Testis (tissue), 3 donors: Measurements from ENCODE around the gene TUBA3D. TPM values are rescaled to one million over a fixed set of nuclear protein-coding genes. Genes with fewer than 3 reads are reported as not detected.
"Not testable (repeated sequence)": the region's sequence is repeated elsewhere in the genome, so short reads cannot be mapped to it uniquely, and the experiment has no call there.

Experiments used
- DNase-seq: peaks from one replicate; pipeline ENCODE4 v3.0.0-alpha.2; 2019
- H3K27ac ChIP-seq, 2 donors: fragments of 200-600 bp; sonication (generic); one replicate each; pipeline ENCODE4 v1.5.1; 2019
- H3K27me3 ChIP-seq: fragments of 200-600 bp; sonication (generic); one replicate; pipeline ENCODE4 v1.5.1; 2019
- H3K36me3 ChIP-seq: fragments of 200-600 bp; sonication (generic); one replicate; pipeline ENCODE4 v1.5.1; 2017; ENCODE audit warnings: low read depth; ENCODE audit errors: missing control alignments
- H3K4me1 ChIP-seq: fragments of 200-600 bp; sonication (generic); one replicate; pipeline ENCODE4 v1.5.1; 2019
- H3K4me3 ChIP-seq, 2 donors: fragments of 200-600 bp; sonication (generic); one replicate each; pipeline ENCODE4 v1.5.1; 2017 to 2019
- H3K9me3 ChIP-seq: fragments of 200-600 bp; sonication (generic); one replicate; pipeline ENCODE4 v1.5.1; 2017
- CTCF ChIP-seq, 3 experiments: fragments of 450-650 bp in 2 of 3; fragments of 200-600 bp in 1 of 3; sonication (generic) in 1 of 3; IDR thresholded peaks; one replicate each; pipeline ENCODE4 v1.5.1; 2016 to 2019; ENCODE audit warnings: antibody characterized with exemption in 3 of 3, mild to moderate bottlenecking in 2 of 3, moderate library complexity in 1 of 3
- POLR2A ChIP-seq: fragments of 450-650 bp; IDR thresholded peaks from one replicate; pipeline ENCODE4 v1.6.1; 2017; ENCODE audit warnings: antibody characterized with exemption, mild to moderate bottlenecking, moderate library complexity
- WGBS, 2 donors: methylation state at CpG; one replicate each; pipeline ENCODE4 v1.1.5; 2018; 5-methylcytosine and 5-hydroxymethylcytosine counted together
- intact Hi-C: fragments of 100-400 bp; cut with DNase I; formaldehyde crosslinking; loops from one replicate; pipeline ENCODE4 v1.15.1; 2023; ENCODE audit warnings: low total_unique reads
- polyA plus RNA-seq: library from polyadenylated mRNA; stranded (reverse); fragments of 350-450 nt; fragmentation: Illumina TruSeq; extraction: RNeasy Lipid Tissue Mini Kit (QIAGEN cat#74804); gene quantifications from one replicate; pipeline ENCODE4 v1.2.3, GENCODE V29; 2014; ENCODE audit warnings: low read depth, low replicate concordance; ENCODE audit not compliant: insufficient read depth
- total RNA-seq, 2 donors: library from RNA; depleted of rRNA; stranded (reverse); fragments of >200 nt; gene quantifications; one replicate each; pipeline ENCODE4 v1.2.3, GENCODE V29; 2016

TUBA3D gene
- total and polyA plus RNA-seq, 3 donors from 2014 or later = 238 to 516 (median 270) TPM

- H3K4me1 ChIP-seq = peaks cover 17% of the 10 kb centered on the region
- H3K4me3 ChIP-seq = no peak overlapping the region
- TF ChIP-seq CTCF (IDR thresholded peaks at IDR 0.05) (no peak), POLR2A (no peak)
- WGBS, 2 donors = 88 to 91% methylated on average over 6 to 10 of the region's 10 CpGs
- no peak overlapping the region for H3K27ac ChIP-seq
- H3K9me3 ChIP-seq = no peaks in the 10 kb centered on the region
- no peaks in the 10 kb centered on the region for H3K36me3 ChIP-seq
- DNase-seq = no peak
- no peaks in the 10 kb centered on the region for H3K27me3 ChIP-seq
- intact Hi-C loops = no loop called here
Observed at GRCh38 chr2:131520526-131520925, 44.6 kb downstream of the TUBA3D start.

GRCh38 chr2:131521524-131521923 is 45.6 kb downstream of the TUBA3D start:
- 76% methylated on average over 6 of the region's 6 CpGs for WGBS, 2 donors
- H3K27me3 ChIP-seq, H3K27ac ChIP-seq, H3K36me3 ChIP-seq, H3K9me3 ChIP-seq, intact Hi-C loops, H3K4me3 ChIP-seq: not testable (repeated sequence)
- peak; percentile 7 for DNase-seq
- H3K4me1 ChIP-seq = peaks cover 11% of the 10 kb centered on the region

GRCh38 chr2:131521961-131522781 is 46.3 kb downstream of the TUBA3D start:
- peak overlapping the region in 1 of 2 donors; percentile 26 for H3K27ac ChIP-seq
- no peaks in the 10 kb centered on the region for H3K9me3 ChIP-seq
- WGBS, 2 donors = 60 to 63% methylated on average over 17 to 20 of the region's 20 CpGs
- no peak overlapping the region for H3K4me3 ChIP-seq
- intact Hi-C loops = no loop called here
- peaks cover 9% of the 10 kb centered on the region for H3K4me1 ChIP-seq
- no peaks in the 10 kb centered on the region for H3K27me3 ChIP-seq
- no peaks in the 10 kb centered on the region for H3K36me3 ChIP-seq
- TF ChIP-seq POLR2A (no peak), CTCF (IDR thresholded peaks at IDR 0.05) (no peak)
- DNase-seq = peak; percentile 76

- H3K27ac ChIP-seq, DNase-seq, H3K27me3 ChIP-seq, H3K9me3 ChIP-seq, H3K36me3 ChIP-seq, intact Hi-C loops, H3K4me3 ChIP-seq: not testable (repeated sequence)
- 75 to 90% methylated on average over 2 of the region's 2 CpGs for WGBS, 2 donors
- H3K4me1 ChIP-seq = peaks cover 18% of the 10 kb centered on the region
Observed at GRCh38 chr2:131525256-131525655, 49.3 kb downstream of the TUBA3D start.

- H3K27ac ChIP-seq = peak within 1 kb of the TSS; percentile 56 to 75
- DNase-seq = peak; percentile 86
- H3K27me3 ChIP-seq, intact Hi-C loops, H3K9me3 ChIP-seq, H3K36me3 ChIP-seq: not testable (repeated sequence)
- peak within 1 kb of the TSS; percentile 43 to 62 for H3K4me3 ChIP-seq
- 29 to 38% methylated on average over 19 to 31 of the region's 47 CpGs for WGBS, 2 donors
- H3K4me1 ChIP-seq = peaks cover 12% of the 10 kb centered on the region
Observed at GRCh38 chr2:131527131-131528001, 51.4 kb downstream of the TUBA3D start, which contains the start of gene CCDC74A. Gene CCDC74A (plus strand): TSS chr2:131527888. CDS start chr2:131527971, 83 bp downstream.

- peaks cover 11% of the 10 kb centered on the region for H3K4me1 ChIP-seq
- peak; percentile 41 for DNase-seq
- intact Hi-C loops, H3K36me3 ChIP-seq, H3K9me3 ChIP-seq, H3K27me3 ChIP-seq: not testable (repeated sequence)
- H3K4me3 ChIP-seq = peak overlapping the region; percentile 43 to 62
- 57 to 62% methylated on average over 10 to 16 of the region's 26 CpGs for WGBS, 2 donors
- peak overlapping the region; percentile 64 to 75 for H3K27ac ChIP-seq
Observed at GRCh38 chr2:131528981-131529863, 53.3 kb downstream of the TUBA3D start.

GRCh38 chr2:131529864-131530445 is 54.0 kb downstream of the TUBA3D start:
- H3K27ac ChIP-seq = peak overlapping the region in 1 of 2 donors; percentile 64
- H3K27me3 ChIP-seq, H3K36me3 ChIP-seq, H3K9me3 ChIP-seq, H3K4me3 ChIP-seq, intact Hi-C loops, DNase-seq: not testable (repeated sequence)
- WGBS, 2 donors = 85% methylated on average over 5 of the region's 5 CpGs; no CpG with 5 or more reads in 1 of the 2 donors
- H3K4me1 ChIP-seq = peaks cover 11% of the 10 kb centered on the region

- H3K4me3 ChIP-seq, H3K27me3 ChIP-seq, DNase-seq, H3K27ac ChIP-seq, H3K9me3 ChIP-seq, intact Hi-C loops, H3K36me3 ChIP-seq: not testable (repeated sequence)
- 84% methylated on average over 22 of the region's 22 CpGs; no CpG with 5 or more reads in 1 of the 2 donors for WGBS, 2 donors
- H3K4me1 ChIP-seq = peaks cover 11% of the 10 kb centered on the region
Observed at GRCh38 chr2:131530626-131531344, 54.9 kb downstream of the TUBA3D start.
